Neural cell (in vitro differentiated cells): ENCODE data around the gene FASTK.

ENCODE experiments used
- CTCF ChIP-seq: fragments of 450-650 bp; IDR thresholded peaks from 2 replicates; pipeline ENCODE4 v1.5.1; 2014; ENCODE audit warnings: antibody characterized with exemption, mild to moderate bottlenecking, moderate library complexity; ENCODE audit not compliant: poor library complexity, severe bottlenecking
- EP300 ChIP-seq: fragments of 450-650 bp; conservative IDR thresholded peaks from 2 replicates; pipeline ENCODE4 v1.6.1; 2014; ENCODE audit warnings: antibody characterized with exemption, mild to moderate bottlenecking, moderate library complexity; ENCODE audit not compliant: poor library complexity, severe bottlenecking
- EZH2 ChIP-seq: fragments of 200-600, 300-800 bp; shearing (Covaris generic), sonication (generic); IDR thresholded peaks from 2 replicates; pipeline ENCODE4 v1.6.1; 2014; ENCODE audit warnings: antibody characterized with exemption, low read length, borderline replicate concordance, mild to moderate bottlenecking; ENCODE audit not compliant: insufficient read depth, poor library complexity, severe bottlenecking
- POLR2AphosphoS5 ChIP-seq: IDR thresholded peaks from 2 replicates; pipeline ENCODE4 v1.6.1; 2012
- RAD21 ChIP-seq: fragments of 450-650 bp; conservative IDR thresholded peaks from 2 replicates; pipeline ENCODE4 v1.6.1; 2014; ENCODE audit warnings: antibody characterized with exemption, mild to moderate bottlenecking, moderate library complexity
- REST ChIP-seq: IDR thresholded peaks from 2 replicates; pipeline ENCODE4 v1.6.1; 2012; ENCODE audit warnings: borderline replicate concordance
- SMC3 ChIP-seq: fragments of 450-650 bp; conservative IDR thresholded peaks from 2 replicates; pipeline ENCODE4 v1.6.1; 2014; ENCODE audit warnings: antibody characterized with exemption, mild to moderate bottlenecking, moderate library complexity; ENCODE audit not compliant: poor library complexity

- TF ChIP-seq SMC3 (no peak), EZH2 (no peak), CTCF (no peak), REST (no peak), EP300 (no peak), POLR2AphosphoS5 (no peak), RAD21 (no peak)
Measured at GRCh38 chr7:151091003-151091402, 10.4 kb upstream of the FASTK start.
